Duodenal mucosa (tissue), 2 donors: Measurements from ENCODE around the gene KIF3C.
"Not testable (repeated sequence)": the region's sequence is repeated elsewhere in the genome, so short reads cannot be mapped to it uniquely, and the experiment has no call there.

Source experiments
- H3K27ac ChIP-seq: one replicate; pipeline ENCODE4 v1.7.0; 2013; ENCODE audit warnings: low read depth, low read length
- H3K27me3 ChIP-seq, 2 donors: one replicate each; pipeline ENCODE4 v1.7.0; 2013; ENCODE audit warnings: low read length in 2 of 2, control low read depth in 1 of 2; ENCODE audit not compliant: insufficient read depth in 2 of 2, control insufficient read depth in 1 of 2
- H3K36me3 ChIP-seq, 2 donors: one replicate each; pipeline ENCODE4 v1.7.0; 2013; ENCODE audit warnings: low read length in 2 of 2, control low read depth in 1 of 2; ENCODE audit not compliant: insufficient read depth in 2 of 2, control insufficient read depth in 1 of 2
- H3K4me1 ChIP-seq, 2 donors: one replicate each; pipeline ENCODE4 v1.7.0; 2013; ENCODE audit warnings: low read length in 2 of 2, control low read depth in 1 of 2; ENCODE audit not compliant: insufficient read depth in 2 of 2, control insufficient read depth in 1 of 2
- H3K4me3 ChIP-seq, 2 donors: one replicate each; pipeline ENCODE4 v1.7.0; 2013; ENCODE audit warnings: low read length in 2 of 2, low read depth in 1 of 2
- H3K9ac ChIP-seq, 2 donors: one replicate each; pipeline ENCODE4 v1.7.0; 2013; ENCODE audit warnings: low read length in 2 of 2, low read depth in 1 of 2
- H3K9me3 ChIP-seq, 2 donors: one replicate each; pipeline ENCODE4 v1.7.0; 2013; ENCODE audit warnings: low read length in 2 of 2, control low read depth in 1 of 2; ENCODE audit not compliant: control insufficient read depth in 1 of 2

The KIF3C gene

DNA sequence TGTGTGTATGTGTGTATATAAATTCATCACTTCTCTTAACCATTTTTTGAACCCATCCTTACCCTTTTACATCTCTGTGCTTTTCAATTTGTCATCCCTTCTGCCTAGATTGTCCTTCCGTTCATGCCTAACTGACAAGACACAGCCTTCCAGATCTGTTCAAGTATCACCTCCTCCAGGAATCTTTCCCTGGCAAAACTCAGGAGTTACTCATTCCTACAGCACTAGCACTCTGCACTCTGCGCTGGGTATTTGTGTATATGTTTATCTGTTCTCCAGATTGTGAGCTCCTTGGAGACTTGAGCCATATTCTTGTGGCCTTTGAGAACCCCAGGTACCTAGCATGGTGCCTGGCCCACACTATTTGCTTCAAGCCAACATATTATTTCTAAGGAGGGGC is 77.2 kb downstream of the KIF3C start:
- Histone ChIP-seq H3K9ac (no peak overlapping the region), H3K4me1 (no peaks in the 10 kb centered on the region), H3K27ac (no peak overlapping the region), H3K4me3 (no peak overlapping the region), H3K9me3 (no peaks in the 10 kb centered on the region), H3K27me3 (no peaks in the 10 kb centered on the region), H3K36me3 (no peaks in the 10 kb centered on the region)

DNA sequence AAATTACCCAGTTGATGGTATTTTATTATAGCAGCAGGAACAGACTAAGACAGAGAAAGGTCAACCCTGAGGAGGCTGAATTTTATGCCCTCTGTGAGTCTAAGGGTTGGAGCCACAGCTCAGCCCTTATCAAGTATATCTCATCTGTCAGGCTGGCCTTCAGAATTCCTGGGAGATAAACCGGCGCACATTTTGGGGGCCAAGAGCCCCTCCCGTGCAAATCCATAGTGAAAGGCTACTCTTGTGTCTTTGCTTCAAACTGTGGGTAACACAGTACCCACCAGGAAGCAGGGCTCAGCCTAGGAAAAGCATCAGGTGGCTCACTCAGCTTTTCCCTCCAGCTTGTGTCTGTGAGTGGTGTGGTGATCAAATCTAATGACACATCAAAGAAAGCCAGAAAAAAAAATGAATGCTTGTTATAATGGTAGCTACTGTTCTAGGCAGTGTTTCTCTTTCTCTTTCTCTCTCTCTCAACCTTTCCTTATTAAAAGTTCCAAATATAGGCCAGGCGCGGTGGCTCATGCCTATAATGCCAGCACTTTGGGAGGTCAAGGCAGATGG is 79.0 kb downstream of the KIF3C start:
- Histone ChIP-seq H3K9me3 (no peaks in the 10 kb centered on the region), H3K27me3 (no peaks in the 10 kb centered on the region), H3K9ac (no peak overlapping the region), H3K27ac (no peak overlapping the region), H3K4me3 (no peak overlapping the region), H3K4me1 (no peaks in the 10 kb centered on the region), H3K36me3 (no peaks in the 10 kb centered on the region)

DNA sequence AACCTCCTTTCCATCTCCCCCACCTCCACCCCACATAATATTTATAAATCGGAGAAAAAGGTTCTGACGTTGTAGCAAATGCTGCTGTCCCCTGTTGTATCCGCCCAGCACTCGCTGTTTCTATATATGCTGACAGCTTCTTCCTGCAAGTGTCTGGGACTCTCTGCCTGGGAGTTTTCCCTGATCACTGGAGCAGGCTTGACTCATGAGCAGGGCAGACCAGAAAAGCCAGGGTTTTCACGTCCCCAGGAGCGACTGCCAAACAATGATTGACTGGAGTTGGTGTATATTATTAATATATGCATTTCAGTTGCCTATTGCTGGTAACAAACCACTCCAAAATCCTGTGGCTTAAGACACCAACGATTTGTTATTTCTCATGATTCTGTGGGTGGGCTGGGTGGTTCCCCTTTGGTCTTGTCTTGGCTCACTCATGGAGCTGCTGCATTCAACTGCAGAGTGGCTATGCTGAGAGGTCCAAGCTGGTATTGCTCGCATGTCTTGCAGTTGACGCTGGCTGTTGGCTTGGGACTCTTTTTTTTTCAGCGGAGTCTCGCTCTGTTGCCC is 82.8 kb downstream of the KIF3C start:
- Histone ChIP-seq H3K9me3 (no peaks in the 10 kb centered on the region), H3K27me3 (no peaks in the 10 kb centered on the region), H3K27ac (no peak overlapping the region), H3K4me1 (no peaks in the 10 kb centered on the region), H3K36me3 (no peaks in the 10 kb centered on the region), H3K9ac (no peak overlapping the region), H3K4me3 (no peak overlapping the region)

DNA sequence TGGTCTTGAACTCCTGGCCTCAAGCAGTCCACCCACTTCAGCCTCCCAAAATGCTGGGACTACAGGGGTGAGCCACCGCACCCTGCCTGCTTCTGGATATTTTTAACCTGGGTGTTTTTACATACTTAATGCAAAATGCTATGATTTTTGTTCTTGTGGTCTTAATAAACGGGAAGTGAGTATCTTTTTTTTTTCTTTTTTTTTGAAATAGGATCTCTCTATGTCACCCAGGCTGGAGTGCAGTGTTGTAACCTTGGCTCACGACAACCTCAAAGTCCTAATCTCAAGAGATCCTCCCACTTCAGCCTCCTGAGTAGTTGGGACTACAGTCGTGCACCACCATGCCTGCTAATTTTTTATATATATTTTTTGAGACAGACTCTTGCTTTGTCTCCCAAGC is 84.8 kb downstream of the KIF3C start:
- no peak overlapping the region for H3K27ac ChIP-seq
- H3K4me3 ChIP-seq = no peak overlapping the region
- no peaks in the 10 kb centered on the region for H3K36me3 ChIP-seq
- H3K4me1 ChIP-seq = no peaks in the 10 kb centered on the region
- H3K9ac ChIP-seq = no peak overlapping the region
- H3K27me3 ChIP-seq = no peaks in the 10 kb centered on the region
- no peaks in the 10 kb centered on the region for H3K9me3 ChIP-seq

DNA sequence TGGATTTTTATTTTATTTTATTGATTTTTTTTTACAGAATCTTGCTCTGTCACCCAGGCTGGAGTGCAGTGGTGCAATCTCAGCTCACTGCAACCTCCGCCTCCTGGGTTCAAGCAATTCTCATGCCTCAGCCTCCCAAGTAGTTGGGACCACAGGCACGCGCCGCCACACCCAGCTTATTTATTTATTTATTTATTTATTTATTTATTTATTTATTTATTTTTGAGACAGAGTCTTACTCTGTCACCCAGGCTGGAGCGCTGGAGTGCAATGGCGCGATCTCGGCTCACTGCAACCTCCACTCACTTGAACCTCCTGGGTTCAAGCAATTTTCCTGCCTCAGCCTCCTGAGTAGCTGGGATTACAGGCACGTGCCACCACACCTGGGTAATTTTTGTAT is 86.0 kb downstream of the KIF3C start:
- H3K4me3 ChIP-seq, H3K27ac ChIP-seq, H3K9me3 ChIP-seq, H3K4me1 ChIP-seq, H3K9ac ChIP-seq, H3K27me3 ChIP-seq, H3K36me3 ChIP-seq: not testable (repeated sequence)

DNA sequence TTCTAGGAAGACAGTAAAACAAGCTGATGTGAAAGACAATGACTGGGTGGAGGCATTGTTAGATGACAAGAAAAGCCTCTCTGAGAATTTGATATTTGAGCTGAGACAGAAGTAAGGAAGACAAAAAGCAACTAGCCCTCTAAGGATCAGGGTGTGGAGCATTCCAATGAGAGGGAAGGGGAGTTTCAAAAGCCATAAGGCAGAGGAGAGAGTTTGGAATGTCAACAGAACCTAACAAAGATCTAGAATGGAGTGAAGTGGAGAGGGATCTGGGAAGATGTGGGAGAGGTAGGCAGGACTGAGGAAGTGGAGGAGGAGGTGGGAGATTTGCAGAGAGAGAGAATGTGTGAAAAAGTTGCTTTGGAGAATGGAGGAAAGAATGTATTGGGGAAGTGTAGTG is 86.7 kb downstream of the KIF3C start:
- H3K4me3 ChIP-seq = no peak overlapping the region
- no peak overlapping the region for H3K9ac ChIP-seq
- H3K27ac ChIP-seq = no peak overlapping the region
- no peaks in the 10 kb centered on the region for H3K4me1 ChIP-seq
- H3K27me3 ChIP-seq = no peaks in the 10 kb centered on the region
- H3K9me3 ChIP-seq = no peaks in the 10 kb centered on the region
- H3K36me3 ChIP-seq = no peaks in the 10 kb centered on the region

DNA sequence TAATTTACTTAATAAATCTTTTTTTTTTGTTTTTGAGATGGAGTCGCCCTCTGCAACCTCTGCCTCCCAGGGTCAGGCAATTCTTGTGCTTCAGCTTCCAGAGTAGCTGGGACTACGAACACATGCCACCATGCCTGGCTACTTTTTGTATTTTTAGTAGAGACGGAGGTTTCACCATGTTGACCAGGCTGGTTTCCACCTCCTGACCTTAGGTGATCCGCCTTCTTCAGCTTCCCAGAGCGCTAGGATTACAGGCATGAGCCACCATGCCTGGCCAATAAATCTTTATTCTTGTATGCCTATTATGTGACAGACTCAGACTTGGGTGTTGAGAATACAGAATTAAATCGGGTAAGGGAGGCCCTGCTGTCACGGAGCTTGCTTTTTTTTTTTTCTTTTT is 87.3 kb downstream of the KIF3C start:
- no peaks in the 10 kb centered on the region for H3K27me3 ChIP-seq
- no peaks in the 10 kb centered on the region for H3K36me3 ChIP-seq
- H3K27ac ChIP-seq = no peak overlapping the region
- H3K4me3 ChIP-seq = no peak overlapping the region
- H3K9ac ChIP-seq = no peak overlapping the region
- H3K4me1 ChIP-seq = no peaks in the 10 kb centered on the region
- H3K9me3 ChIP-seq = no peaks in the 10 kb centered on the region

DNA sequence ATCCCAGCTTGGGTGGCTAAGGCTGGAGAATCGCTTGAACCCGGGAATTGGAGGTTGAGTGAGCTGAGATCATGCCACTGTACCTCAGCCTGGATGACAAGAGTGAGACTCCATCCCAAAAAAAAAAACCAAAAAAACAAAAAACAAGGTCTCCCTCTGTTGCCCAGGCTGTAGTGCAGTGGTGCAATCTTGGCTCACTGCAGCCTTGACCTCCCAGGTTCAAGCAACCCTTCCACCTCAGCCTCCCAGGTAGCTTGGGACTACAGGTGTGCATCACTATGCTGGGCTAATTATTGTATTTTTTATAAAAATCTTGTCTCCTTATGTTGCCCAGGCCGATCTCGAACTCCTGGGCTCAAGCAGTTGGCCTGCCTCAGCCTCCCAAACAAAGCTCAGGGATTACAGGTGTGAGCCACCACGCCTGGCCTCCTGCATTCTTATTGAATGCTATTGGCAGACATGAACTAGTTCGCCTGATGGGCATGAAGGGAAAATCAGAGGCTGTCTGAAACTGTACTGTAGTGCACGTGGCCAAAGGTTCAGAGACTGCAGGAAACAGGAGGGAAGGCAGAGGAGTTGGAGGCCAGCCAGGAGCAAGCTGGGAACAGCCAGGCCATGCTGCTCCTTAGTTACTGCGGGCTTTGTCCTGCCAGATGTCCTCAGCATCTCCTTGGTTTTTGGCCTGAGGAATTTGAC is 88.0 kb downstream of the KIF3C start:
- Histone ChIP-seq H3K27ac (no peak overlapping the region), H3K27me3 (no peaks in the 10 kb centered on the region), H3K4me3 (no peak overlapping the region), H3K36me3 (no peaks in the 10 kb centered on the region), H3K4me1 (no peaks in the 10 kb centered on the region), H3K9ac (no peak overlapping the region), H3K9me3 (no peaks in the 10 kb centered on the region)

DNA sequence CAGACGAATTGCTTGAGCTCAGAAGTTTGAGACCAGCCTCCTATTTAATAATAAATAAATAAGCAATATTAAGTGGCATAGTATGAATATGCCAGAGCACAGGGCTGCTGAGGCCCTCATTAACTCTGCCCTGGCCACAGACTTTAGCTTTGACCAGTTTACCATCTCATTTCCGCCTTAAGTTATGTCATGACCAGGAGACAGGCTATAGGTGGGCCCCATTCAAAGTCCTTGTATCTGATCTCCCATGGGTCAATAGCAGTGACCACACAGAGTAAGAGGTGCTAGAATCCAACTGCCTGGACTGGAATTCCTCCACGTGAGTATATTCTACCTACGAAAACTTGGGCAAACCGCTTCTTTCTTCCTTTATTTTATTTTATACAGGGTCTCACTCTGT is 90.6 kb downstream of the KIF3C start:
- no peaks in the 10 kb centered on the region for H3K9me3 ChIP-seq
- H3K27me3 ChIP-seq = no peaks in the 10 kb centered on the region
- no peak overlapping the region for H3K9ac ChIP-seq
- H3K36me3 ChIP-seq = no peaks in the 10 kb centered on the region
- no peak overlapping the region for H3K27ac ChIP-seq
- no peak overlapping the region for H3K4me3 ChIP-seq
- no peaks in the 10 kb centered on the region for H3K4me1 ChIP-seq

DNA sequence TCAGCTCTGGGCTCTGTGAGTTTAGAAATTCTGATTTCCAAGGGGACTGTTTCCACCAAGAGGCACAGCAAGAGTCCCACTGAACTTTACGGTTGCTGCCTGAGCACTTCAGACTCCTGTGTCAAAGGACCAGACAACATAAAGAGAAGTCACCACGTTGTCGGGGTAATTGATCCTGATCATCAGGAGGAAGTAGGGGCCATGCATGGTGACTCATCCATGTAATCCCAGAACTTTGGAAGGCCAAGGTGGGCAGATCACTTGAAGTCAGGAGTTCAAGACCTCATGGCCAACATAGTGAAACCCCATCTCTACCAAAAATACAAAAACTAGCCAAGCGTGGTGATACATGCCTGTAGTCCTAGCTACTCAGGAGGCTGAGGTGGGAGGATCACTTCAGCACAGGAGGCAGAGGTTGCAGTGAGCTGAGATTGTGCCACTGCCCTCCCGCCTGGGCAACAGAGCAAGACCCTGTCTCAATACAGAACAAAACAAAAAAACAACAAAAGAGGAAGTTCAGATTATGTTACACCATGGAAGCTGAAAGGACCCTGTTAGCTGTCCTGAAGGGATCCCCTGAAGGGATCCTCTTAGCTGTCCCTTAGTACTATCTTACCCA is 94.6 kb downstream of the KIF3C start:
- H3K36me3 ChIP-seq = no peaks in the 10 kb centered on the region
- H3K9ac ChIP-seq = no peak overlapping the region
- no peaks in the 10 kb centered on the region for H3K4me1 ChIP-seq
- no peak overlapping the region for H3K27ac ChIP-seq
- H3K4me3 ChIP-seq = no peak overlapping the region
- H3K27me3 ChIP-seq = no peaks in the 10 kb centered on the region
- no peaks in the 10 kb centered on the region for H3K9me3 ChIP-seq
